GOT3 (cell line): Measurements from ENCODE around the gene SORBS1.

Experiments
- DNase-seq: peaks from one replicate; lab custom pipeline; 2025; ENCODE audit warnings: mixed read lengths; lab: John Stamatoyannopoulos, UW

The SORBS1 gene

DNA sequence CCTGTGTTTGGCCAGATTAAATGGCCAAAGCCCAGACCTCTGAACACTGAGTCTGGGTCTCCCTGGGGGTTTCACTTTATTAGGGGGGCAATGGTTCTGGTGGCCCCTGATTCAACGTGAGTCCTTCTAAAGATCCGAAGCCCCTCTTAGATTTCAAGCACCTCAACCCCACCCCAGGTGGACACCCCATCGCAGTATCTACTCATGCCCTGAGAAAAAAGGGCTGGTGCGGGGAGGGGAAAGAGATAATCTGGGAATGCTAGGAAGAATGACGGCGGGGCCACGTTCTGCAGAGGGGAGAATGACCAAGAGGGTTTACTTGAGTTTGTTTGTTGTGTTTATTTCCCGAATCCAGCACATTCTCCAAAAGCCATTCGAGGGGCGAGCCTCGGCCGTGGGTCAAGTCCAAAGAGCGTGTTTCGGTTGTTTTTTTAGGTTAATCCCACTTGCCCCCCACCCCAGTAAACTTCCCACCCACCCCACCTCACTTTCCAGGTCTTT is 271.2 kb downstream of the SORBS1 start:
- DNase-seq, result no peak

DNA sequence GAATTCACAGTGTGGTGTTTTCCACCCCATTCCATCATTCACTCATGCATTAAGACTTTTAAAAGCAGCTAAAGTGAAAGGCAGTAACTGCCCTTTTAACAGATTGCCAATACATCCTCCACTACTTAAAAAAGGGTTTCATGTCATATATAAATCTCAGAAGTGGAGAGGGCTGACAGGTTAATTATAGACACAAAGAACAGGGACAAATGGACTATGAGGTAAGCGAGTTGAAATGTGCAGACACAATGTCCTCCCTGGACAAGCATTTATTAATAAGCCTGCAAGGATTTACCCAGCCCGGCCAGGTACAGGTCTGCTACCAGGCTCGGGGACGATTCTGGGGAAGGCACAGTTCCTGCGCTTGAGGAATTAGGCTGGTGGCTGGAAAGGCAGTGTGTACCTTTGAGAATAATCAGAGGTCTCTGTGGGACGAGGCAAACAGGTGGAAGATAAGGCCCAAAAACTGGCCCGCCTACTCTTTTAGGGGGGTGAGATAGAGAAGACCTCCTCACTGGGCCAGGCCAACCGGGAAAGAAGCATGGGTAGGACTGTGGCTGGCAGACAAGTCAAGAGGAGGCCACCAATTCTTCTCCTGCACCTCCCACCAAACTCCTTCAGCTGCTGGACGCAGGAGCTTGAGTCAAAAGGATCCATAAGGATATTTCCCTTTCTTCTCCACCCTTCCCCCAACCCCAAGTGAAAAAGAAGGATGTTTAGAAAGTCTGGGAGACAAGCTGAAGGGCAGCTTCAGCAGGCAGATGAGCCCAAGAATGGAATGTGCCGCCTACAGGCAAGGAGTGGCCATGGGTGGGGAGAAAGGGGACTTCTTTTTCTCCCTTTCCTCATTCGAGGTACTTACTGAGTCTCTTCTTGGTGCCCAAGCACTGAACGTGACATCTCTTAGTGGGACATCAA is 271.9 kb downstream of the SORBS1 start:
- no peak for DNase-seq

DNA sequence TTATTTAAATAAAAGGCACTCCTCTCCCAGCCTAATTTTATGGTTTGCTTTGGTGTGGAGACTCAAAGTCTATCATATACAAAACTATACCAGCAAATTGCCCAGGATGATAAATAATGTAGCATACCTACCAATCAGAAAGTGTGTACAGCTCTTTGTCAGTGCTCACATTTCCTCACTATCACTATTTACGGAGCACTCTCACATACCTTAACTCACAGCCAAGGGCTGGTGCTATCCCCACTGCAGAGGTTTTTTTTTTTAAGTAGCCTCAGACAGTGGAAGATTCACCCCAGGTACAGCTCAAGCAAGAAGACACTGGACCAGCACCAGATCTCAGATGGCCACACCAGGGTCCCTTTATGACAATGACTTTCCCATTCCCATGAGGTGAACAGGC is 272.9 kb downstream of the SORBS1 start:
- DNase-seq, result no peak

DNA sequence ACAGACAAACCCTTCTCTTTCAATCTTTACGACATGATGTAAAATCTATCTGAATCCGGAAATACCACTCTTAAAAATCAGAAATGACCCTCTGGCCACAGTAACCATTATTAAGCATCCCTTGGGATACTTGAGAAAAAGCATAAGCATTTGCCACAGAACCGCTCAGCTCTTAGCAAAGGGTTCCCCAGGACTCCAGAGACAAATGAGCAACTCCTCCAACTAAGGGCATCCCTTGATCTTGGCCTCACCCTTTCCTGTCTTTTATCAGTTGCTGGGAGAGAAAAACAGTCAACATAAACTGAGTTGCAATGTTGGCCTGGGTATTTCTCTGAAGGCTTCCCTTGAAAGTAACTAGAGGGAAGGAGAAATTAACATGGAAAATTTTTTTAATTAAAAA is 273.9 kb downstream of the SORBS1 start:
- DNase-seq, result no peak

DNA sequence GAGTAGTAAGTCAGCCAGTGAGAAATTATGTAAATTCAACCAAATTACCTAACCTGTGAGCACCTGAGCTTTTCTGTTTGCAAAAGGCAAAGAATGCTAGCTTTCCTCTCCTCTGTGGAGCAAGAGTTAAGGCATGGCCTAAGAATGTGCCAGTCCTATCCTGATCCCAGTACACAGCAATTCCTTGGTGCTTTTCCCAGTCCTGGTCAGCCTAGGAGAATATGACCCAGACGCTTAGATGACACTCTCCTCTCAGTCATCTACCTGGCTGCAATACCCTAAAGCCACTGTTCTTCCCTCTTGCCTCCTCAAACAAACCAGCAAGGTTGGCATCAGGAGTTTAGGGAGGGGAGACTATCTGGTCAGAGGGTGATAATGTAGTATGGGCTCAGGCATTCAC is 274.5 kb downstream of the SORBS1 start:
- DNase-seq, result no peak

DNA sequence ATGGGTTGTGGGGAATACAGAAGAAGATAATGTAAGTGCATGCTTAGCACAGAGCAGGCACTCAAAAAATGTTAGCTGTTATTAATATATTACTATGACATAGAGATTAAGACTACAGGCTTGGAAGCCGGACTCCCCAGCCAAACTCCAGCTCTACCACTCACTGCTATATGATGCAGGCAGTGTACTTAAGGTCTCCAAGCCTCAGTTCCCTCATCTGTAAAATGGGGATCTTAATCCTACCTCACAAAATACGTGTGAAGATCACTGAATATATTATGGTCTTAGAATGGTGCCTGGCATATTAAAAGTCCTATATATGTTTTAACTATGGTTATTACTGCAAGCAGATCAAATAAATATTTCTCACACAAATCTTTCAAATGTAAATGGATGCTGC is 275.6 kb downstream of the SORBS1 start:
- no peak for DNase-seq

DNA sequence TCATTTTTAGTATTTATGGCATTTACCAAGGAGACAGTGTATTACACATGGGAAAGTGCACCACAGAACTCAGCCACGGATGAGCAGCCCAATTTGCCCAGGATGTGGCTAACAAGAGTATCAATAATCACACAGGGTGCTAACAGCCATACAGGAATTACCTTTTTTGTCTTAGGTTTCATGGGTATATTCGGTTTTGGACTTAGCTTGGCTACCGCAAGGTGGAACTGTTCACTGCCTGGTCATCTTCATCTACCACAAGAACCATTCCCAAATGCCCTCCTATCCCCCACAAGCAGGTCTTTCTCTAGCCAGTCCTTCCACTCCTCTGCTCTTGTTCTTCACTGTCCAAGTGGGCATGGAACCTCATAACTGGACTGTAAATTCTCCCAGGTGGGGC is 276.4 kb downstream of the SORBS1 start:
- DNase-seq, result no peak

DNA sequence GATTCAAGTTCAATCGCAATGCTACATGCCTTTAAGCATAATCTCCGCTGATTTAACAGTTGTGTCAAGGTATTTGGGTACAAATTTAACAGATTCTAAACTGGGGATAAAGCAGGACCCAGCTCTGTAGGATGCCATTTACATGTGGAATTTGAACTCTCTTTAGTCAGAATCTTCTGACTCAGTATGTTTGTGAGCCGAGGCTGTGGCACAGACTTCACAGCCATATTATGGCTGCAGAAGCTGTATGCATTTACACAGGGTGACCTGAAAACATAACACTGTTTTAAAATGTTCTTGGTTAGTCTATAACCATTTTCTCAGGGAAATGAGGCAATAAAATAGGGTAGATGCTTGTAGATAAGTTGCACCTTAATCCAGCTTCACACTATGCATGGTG is 279.1 kb downstream of the SORBS1 start:
- DNase-seq, result no peak

DNA sequence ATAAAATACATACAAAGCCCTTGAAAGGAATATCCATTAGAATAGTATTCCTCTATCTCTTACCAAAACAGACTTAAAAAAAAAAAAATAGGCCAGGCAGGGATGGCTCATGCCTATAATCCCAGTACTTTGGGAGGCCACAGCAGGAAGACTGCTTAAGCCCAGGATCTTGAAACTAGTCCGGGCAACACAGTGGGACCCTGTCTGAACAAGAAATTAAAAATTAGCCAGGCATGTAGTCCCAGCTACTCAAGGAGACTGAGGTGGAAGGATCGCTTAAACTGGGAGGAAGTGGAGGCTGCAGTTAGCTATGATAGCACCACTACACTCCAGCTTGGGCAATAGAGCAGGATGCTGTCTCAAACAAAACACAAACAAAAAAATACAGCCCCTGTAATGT is 280.0 kb downstream of the SORBS1 start:
- no peak for DNase-seq

DNA sequence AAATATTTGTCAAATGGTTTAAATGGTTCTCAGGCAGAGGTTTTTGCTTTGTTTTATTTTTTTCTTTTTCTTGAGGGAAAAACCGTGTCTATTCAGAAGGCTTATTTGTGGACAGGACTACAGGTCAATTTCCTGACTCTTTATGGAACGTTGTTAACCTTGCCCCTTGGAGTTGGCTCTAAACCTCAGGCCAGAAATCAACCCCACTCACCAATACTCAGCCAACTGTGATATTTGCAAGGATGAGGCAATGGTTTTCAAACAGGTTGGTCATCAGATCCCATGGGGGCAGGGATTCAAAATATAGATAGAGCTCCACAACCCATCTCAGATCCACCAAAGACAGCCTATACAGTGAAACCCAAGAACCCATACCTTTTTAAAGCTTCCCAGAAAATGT is 280.5 kb downstream of the SORBS1 start:
- no peak for DNase-seq

DNA sequence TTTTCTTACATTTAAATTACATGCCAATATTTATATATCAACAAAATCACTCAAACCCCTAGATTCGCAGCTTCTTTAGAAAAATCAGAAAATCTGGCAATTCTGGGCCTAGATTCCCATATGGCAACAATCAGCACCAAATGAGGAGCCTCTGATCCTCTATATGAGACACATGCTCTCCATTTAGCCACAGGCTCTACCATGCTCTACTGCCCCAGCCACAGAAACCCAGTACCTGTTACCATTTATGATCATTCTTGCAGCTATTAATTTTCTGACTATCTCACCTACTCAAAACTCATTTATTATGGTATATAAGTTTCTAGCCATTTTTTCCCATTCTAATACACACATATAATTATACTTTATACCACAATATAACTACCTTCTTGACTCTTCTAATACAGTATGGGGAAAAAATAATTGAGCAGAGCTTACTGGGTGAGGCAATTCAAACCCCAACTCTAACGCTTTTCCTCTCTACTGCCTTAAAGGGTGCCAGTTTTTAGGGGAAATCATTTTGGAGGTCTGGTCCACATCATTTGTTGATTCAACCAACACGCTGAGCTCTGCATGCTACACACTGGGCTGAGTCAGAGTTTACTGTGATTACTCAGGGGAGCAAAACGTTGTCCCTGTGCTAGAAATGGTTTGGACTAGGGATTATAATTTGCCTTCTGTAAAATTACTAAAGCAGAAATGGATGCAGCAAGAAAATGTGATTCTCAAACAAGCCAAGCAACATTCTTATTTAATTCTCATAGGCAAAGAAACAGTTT is 281.9 kb downstream of the SORBS1 start:
- no peak for DNase-seq

DNA sequence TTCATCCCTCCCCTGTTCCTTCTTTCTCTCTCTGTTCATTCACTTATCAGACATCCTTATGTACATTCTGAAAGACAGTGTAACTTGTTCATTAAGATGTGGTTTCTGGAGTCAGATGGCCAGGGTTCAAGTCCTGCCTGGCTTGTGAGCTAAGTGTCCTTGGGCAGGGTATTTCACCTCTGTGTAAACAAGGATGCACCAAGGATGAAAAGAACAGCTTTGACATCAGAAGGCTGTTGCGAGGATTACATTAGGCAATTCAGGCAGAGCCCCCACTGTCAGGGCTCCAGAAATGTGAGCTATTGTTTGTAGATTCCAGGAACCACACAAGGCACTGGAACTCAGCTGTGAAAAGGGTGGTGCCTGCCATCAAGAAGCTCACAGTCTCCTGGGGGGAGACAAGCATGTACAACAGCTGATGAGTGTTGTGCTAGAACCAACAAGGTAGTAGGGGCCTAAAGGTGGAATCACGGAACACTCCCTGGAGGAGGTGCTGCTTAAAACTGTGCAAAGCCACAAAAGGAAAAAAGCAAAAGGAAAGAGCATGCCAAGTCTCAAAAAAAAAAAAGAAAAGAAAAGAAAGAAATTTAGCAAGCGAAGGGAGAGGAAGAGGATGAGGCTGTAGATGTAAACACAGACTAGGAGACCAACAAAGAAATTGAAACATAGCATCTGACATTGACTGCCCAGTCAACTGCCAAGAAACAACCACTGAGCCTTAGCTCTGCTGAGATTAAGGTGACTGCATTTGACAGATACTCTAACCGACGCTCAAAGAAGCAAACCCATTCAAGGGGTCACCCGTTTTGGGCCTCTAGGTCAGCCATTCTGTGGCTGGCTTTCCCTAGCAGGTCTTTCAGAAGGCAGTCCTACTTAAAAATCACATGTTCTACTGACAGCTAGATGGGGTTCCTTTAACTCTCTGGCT is 282.8 kb downstream of the SORBS1 start:
- DNase-seq, result no peak

DNA sequence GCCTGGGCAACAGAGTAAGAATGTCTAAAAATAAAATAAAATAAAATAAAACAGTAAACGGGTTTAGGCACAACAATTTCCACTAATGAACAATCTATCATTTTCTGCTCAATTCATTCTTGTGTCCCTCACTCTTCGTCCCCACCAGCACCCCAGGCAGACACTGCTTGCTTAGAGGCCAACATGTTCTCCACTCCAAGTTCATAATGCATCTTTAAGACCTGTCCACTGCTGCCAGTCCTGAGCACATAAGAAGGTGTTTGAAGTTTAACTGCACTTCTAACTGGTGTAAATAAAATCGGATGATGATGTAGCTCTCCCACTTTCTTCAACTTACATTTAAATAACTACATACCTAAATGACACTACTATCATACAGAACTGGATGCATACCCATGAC is 283.6 kb downstream of the SORBS1 start:
- DNase-seq, result no peak

DNA sequence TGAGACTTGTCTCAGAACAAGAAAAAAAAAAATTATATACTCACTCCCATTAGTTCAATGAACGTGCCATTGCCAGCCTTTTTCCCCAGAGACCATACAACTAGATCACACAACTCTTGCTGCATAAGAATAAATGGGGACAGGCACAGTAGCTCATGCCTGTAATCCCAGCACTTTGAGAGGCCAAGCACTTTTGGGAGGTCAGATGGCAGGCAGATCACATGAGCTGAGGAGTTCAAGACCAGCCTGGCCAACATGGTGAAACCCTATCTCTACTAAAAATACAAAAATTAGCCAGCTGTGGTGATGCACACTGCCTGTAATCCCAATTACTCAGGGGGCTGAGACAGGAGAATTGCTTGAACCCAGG is 284.0 kb downstream of the SORBS1 start:
- no peak for DNase-seq

DNA sequence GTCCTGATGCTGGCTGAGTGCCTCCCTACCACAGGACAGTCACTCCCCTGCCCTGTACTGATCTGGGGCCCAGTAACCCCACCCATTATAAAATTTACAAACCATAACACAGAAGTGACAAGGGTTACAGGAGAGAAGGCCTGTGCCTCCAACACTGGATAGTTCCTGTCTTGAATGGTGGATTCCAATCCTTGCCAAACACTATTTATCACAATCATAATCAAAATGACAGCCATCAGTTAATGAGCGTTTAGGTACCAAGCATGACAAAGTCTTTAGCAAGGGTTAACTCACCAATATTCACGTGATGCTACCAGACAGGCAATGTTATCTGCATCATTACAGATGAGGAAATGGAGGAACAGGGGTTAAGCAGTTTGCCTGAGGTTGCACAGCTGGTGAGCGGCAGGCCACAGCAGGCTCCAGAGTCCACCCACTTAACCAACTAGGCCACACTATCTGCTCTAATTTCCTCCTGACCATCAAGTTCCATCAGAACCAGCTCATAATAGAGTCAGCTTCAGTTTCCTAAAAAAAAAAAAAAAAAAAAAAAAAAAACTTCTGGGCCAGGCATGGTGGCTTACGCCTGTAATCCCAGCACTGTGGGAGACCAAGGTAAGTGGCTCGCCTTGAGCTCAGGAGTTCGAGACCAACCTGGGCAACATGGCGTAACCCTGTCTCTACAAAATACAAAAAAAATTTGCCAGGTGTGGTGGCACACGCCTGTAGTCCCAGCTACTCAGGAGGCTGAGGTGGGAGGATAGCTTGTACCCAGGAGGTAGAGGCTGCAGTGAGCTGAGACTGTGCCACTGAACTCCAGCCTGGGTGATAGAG is 284.6 kb downstream of the SORBS1 start:
- DNase-seq, result no peak

DNA sequence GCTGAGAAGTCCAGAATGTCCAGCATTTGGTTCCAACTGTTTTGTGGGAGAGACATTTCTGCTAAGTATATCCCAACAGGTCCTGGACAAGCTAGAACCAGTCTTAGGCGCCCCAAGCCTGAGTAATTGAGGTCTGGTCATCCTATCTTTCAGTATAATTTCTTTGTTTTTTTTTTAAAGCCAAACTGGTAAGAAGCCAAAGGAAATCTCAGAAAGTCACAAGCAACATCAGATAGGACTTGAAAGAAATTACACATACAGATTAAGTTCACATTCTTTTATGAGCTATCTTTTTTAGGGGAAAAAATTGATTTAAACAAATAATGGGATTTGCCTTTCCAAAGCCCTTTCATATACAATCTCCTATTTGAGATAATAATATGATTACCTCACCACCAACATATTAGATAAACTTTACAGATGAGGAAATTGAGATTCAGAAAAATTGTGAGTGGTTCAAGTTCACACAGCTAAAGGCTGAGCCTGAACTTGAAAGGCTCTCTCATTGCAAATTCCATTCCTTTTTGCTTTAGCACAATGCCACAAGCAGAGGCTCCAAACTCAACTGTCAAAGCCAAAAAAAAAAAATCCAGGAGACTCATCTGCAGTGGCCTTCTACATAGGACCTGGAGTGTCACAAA is 285.3 kb downstream of the SORBS1 start:
- DNase-seq, result no peak

DNA sequence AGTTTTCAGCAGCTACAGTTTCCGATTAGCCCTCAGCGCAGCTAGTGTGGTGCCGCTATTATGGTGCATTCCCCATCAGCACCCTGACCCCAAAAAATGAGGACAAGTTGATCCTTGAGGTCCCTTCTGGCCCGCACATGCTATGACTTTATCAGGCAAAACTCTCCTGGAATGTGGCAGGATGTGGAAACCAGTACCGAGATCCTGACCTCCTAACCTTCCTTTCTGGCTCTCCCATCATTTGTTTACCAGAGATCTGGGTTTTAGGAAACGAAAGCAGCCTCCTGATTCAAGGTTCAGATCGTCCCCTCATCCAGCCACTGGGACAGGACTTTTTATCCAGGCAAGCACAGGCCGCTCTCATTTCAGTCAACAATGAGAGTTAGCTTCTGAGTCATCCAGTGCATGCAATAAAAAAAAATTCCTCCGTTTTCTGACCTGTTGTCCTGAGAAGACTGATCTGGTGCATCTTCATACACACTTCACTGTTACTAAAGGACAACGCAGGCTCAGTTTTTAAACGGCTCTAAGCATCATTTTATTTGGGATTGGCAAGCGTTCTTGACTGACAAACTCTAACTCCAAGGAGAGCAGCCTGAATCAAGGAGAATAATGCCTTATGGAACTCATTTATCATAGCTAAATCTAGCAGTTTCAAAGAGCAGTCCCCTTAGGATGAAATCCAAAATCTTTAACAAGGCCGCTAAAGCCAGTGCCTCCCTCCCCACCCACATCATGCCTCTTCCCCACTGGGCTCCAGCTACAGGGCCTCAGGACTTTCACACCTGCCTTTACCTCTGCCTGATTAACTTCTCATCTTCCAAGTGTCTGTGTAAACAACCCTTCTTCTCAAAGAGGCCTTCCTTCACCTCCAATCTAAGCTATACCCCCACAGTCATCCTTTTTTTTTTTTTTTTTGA is 287.5 kb downstream of the SORBS1 start:
- no peak for DNase-seq

DNA sequence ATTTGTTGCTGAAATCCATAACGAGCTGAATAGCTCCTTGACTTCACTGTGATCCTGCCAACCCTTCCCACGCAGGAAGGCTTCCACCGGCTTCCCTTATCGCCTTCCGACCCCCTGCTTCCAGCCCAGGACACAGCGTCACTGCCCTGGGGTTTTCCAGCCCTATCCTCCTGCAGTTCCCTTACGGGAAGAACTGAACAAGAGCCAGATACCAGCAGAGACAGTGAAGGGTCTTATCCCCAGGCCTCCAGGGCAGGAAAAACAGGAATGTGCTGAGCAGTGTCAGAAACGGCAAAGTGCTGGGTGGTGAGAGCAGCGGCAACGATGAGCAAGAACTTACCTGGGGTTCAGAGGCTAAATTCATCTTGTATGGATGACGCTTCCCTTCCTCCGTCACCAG is 292.7 kb downstream of the SORBS1 start:
- no peak for DNase-seq

DNA sequence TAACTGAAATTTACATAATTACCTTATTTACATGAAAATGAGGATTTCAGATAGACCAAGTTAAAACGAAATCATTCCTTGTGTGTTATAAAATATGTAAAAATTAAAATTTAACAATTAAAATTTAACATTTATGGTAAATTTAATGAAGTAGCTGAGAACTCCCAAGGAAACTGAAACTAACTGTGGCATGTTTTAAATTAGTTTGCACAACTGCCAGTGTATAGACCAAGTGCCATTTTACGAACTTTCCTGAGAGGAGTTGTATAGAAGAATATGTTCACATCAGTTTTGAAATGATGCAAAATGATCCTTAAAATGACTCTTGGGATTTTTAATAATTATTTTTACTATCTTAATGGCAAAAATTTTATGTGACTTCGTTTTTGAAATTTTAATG is 293.9 kb downstream of the SORBS1 start:
- no peak for DNase-seq

DNA sequence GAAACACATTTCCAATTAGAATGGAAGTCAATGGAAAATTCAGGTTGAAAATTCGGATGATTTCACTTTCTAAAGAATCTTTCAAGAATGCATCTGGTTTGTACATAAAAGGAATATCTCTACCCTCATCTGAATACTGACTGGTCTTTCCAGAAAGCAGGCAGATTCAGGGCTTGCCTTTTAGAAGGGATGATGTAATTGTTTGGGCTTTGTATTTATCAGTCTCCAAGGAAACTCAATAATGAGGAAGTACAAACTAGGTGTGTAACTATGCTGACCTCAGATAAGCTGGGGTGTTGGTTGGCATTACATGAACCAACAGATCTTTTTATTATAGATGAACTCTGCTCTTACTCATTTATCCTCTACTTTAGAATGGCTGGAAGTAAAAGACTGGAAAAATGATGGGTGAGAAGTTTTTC is 294.5 kb downstream of the SORBS1 start:
- DNase-seq, result no peak
